IMR-90 (cell line): ENCODE results near the gene ACER1. TPM values are rescaled to one million over a fixed set of nuclear protein-coding genes. Genes with fewer than 3 reads are reported as not detected.

Experiments used
- ATAC-seq: fragments of 200-7000 bp; cut with Tn5 transposase; 2 replicates; pipeline ENCODE4 v1.9.1; 2020; ENCODE audit warnings: low read depth, mild to moderate bottlenecking, moderate library complexity
- BruUV-seq: library from RNA; stranded (reverse); fragments of 400-500 nt; replicated peaks from 2 replicates; lab custom pipeline; 2021; lab: Mats Ljungman, UMichigan
- CTCF ChIA-PET: fragments of 300-600 bp; formaldehyde crosslinking; extraction: SDS; loops from one replicate; lab custom pipeline; 2021; ENCODE audit warnings: antibody characterized with exemption; lab: Yijun Ruan, JAX
- POLR2A ChIA-PET: fragments of 300-600 bp; sonication (Branson Sonifier 250); formaldehyde crosslinking; loops from one replicate; lab custom pipeline; 2022; ENCODE audit warnings: antibody characterized with exemption; ENCODE audit not compliant: unreplicated experiment; lab: Charles Lee
- DNase-seq: peaks from one replicate; pipeline ENCODE4 v3.0.0; 2013
- H2AFZ ChIP-seq: replicated peaks from 2 replicates; pipeline ENCODE3; 2013; ENCODE audit warnings: low read length, mild to moderate bottlenecking; ENCODE audit not compliant: poor library complexity
- H2AK5ac ChIP-seq: 2 replicates; pipeline ENCODE4 v1.6.1; 2013; ENCODE audit warnings: low read depth, low read length, inconsistent platforms
- H2AK9ac ChIP-seq: replicated peaks from 2 replicates; pipeline ENCODE3; 2013; ENCODE audit warnings: mild to moderate bottlenecking, low read depth, low read length, moderate library complexity; ENCODE audit not compliant: poor library complexity
- H2BK120ac ChIP-seq: 2 replicates; pipeline ENCODE4 v1.6.1; 2013; ENCODE audit warnings: low read depth, low read length, inconsistent platforms
- H2BK15ac ChIP-seq: 3 replicates; pipeline ENCODE4 v1.6.1; 2013; ENCODE audit warnings: low read depth, low read length, inconsistent platforms
- H2BK20ac ChIP-seq: 2 replicates; pipeline ENCODE4 v1.6.1; 2013; ENCODE audit warnings: low read depth, mild to moderate bottlenecking, inconsistent platforms, low read length, moderate library complexity
- H2BK5ac ChIP-seq: 2 replicates; pipeline ENCODE4 v1.6.1; 2013; ENCODE audit warnings: mild to moderate bottlenecking, low read depth, low read length, inconsistent platforms; ENCODE audit not compliant: poor library complexity, severe bottlenecking
- H3K14ac ChIP-seq: replicated peaks from 2 replicates; pipeline ENCODE4 v1.6.1; 2013; ENCODE audit warnings: low read depth, low read length, inconsistent platforms
- H3K18ac ChIP-seq: 2 replicates; pipeline ENCODE4 v1.6.1; 2013; ENCODE audit warnings: low read depth, low read length, control low read depth
- H3K23ac ChIP-seq: 2 replicates; pipeline ENCODE4 v1.6.1; 2013; ENCODE audit warnings: low read depth, low read length, inconsistent platforms
- H3K27ac ChIP-seq: 2 replicates; pipeline ENCODE4 v1.5.1; 2013; ENCODE audit warnings: mild to moderate bottlenecking, control low read depth, low read length; ENCODE audit not compliant: insufficient read depth
- H3K27me3 ChIP-seq: 2 replicates; pipeline ENCODE4 v1.6.1; 2013; ENCODE audit warnings: low read length; ENCODE audit not compliant: control insufficient read depth, insufficient read depth
- H3K36me3 ChIP-seq: 2 replicates; pipeline ENCODE4 v1.6.1; 2013; ENCODE audit warnings: low read length, mixed read lengths; ENCODE audit not compliant: control insufficient read depth, insufficient read depth
- H3K4ac ChIP-seq: 2 replicates; pipeline ENCODE4 v1.6.1; 2013; ENCODE audit warnings: low read depth, low read length, inconsistent platforms
- H3K4me1 ChIP-seq: 2 replicates; pipeline ENCODE4 v1.6.1; 2013; ENCODE audit warnings: low read length, mixed read lengths; ENCODE audit not compliant: control insufficient read depth, insufficient read depth
- H3K4me2 ChIP-seq: 2 replicates; pipeline ENCODE4 v1.6.1; 2013; ENCODE audit warnings: low read depth, mild to moderate bottlenecking, control low read depth, low read length, moderate library complexity
- H3K4me3 ChIP-seq: 2 replicates; pipeline ENCODE4 v1.5.1; 2013; ENCODE audit warnings: low read depth, mild to moderate bottlenecking, control low read depth, low read length, moderate library complexity; ENCODE audit not compliant: insufficient read depth
- H3K56ac ChIP-seq: 2 replicates; pipeline ENCODE4 v1.6.1; 2013; ENCODE audit warnings: low read length, inconsistent platforms; ENCODE audit not compliant: insufficient read depth; ENCODE audit errors: extremely low read depth
- H3K79me1 ChIP-seq, 2 experiments: 2 replicates each; pipeline ENCODE4 v1.6.1; 2013; ENCODE audit warnings: low read length in 2 of 2, inconsistent platforms in 1 of 2, low read depth in 1 of 2
- H3K9ac ChIP-seq: 2 replicates; pipeline ENCODE4 v1.6.1; 2013; ENCODE audit warnings: low read depth, low read length, control low read depth
- H3K9me1 ChIP-seq: 2 replicates; pipeline ENCODE4 v1.6.1; 2013; ENCODE audit warnings: low read length, inconsistent platforms; ENCODE audit not compliant: insufficient read depth
- H3K9me3 ChIP-seq: 2 replicates; pipeline ENCODE4 v1.6.1; 2013; ENCODE audit warnings: low read length; ENCODE audit not compliant: control insufficient read depth, insufficient read depth
- H4K20me1 ChIP-seq: 2 replicates; pipeline ENCODE4 v1.6.1; 2013; ENCODE audit warnings: low read length, inconsistent platforms; ENCODE audit not compliant: insufficient read depth
- H4K5ac ChIP-seq: 2 replicates; pipeline ENCODE4 v1.6.1; 2013; ENCODE audit warnings: mild to moderate bottlenecking, low read depth, low read length, control low read depth
- H4K8ac ChIP-seq, 2 experiments: 2 replicates each; pipeline ENCODE4 v1.6.1; 2013; ENCODE audit warnings: low read depth in 2 of 2, low read length in 2 of 2, control low read depth in 1 of 2, inconsistent platforms in 1 of 2
- H4K91ac ChIP-seq: 2 replicates; pipeline ENCODE4 v1.6.1; 2013; ENCODE audit warnings: low read depth, low read length, inconsistent platforms; ENCODE audit not compliant: insufficient read depth
- CTCF ChIP-seq: conservative IDR thresholded peaks from 2 replicates; pipeline ENCODE4 v1.5.1; 2012; ENCODE audit warnings: mild to moderate bottlenecking, low read depth, low read length, improper control_type of control experiment
- NFE2L2 ChIP-seq: fragments of 150-350 bp; IDR thresholded peaks from 2 replicates; pipeline ENCODE4 v1.6.1; 2016; ENCODE audit warnings: low read depth, mild to moderate bottlenecking, low read length
- POLR2A ChIP-seq: IDR thresholded peaks from 2 replicates; pipeline ENCODE4 v1.6.1; 2012; ENCODE audit warnings: mild to moderate bottlenecking, low read depth, low read length
- RAD21 ChIP-seq: IDR thresholded peaks from 2 replicates; pipeline ENCODE4 v1.6.1; 2012; ENCODE audit warnings: low read length, improper control_type of control experiment
- SMC3 ChIP-seq: fragments of 150-350 bp; IDR thresholded peaks from 2 replicates; pipeline ENCODE4 v1.6.1; 2016; ENCODE audit warnings: low read depth, mild to moderate bottlenecking, antibody characterized with exemption, low read length, moderate library complexity
- WGBS, 2 experiments: methylation state at CpG; one replicate each; pipeline versions ENCODE4 v1.1.5 to v1.1.7; 2013; ENCODE audit warnings: missing lambda C conversion rate in 2 of 2; ENCODE audit not compliant: insufficient read length in 1 of 2; ENCODE audit errors: extremely low coverage in 2 of 2; 5-methylcytosine and 5-hydroxymethylcytosine counted together
- dilution Hi-C: fragments of 300-500 bp; cut with HindIII; formaldehyde crosslinking; loops from one replicate; pipeline ENCODE4 v1.14.3; 2018; ENCODE audit warnings: low sequenced_read_pairs; ENCODE audit not compliant: unreplicated experiment
- in situ Hi-C: fragments of 300-500 bp; cut with MboI; formaldehyde crosslinking; loops from 3 replicates; pipeline ENCODE4 v1.14.3; 2019; ENCODE audit warnings: low sequenced_read_pairs, inconsistent platforms, mixed read lengths
- intact Hi-C: fragments of 100-400 bp; cut with micrococcal nuclease; formaldehyde crosslinking; loops from 2 replicates; pipeline ENCODE4 v1.10.0; 2022
- polyA plus RNA-seq, 3 experiments: library from polyadenylated mRNA; depleted of rRNA; stranded (reverse); fragments of >200 nt; gene quantifications; 2 replicates each; pipeline ENCODE4 v1.2.3, GENCODE V29; 2012; ENCODE audit warnings: low replicate concordance in 1 of 3
- total RNA-seq: library from RNA; depleted of rRNA; stranded (reverse); fragments of >200 nt; gene quantifications from 2 replicates; pipeline ENCODE4 v1.2.3, GENCODE V29; 2012

Gene ACER1
- total and polyA plus RNA-seq, 2 of the 4 experiments (the other 2 are of a cell fraction) = not detected

DNA sequence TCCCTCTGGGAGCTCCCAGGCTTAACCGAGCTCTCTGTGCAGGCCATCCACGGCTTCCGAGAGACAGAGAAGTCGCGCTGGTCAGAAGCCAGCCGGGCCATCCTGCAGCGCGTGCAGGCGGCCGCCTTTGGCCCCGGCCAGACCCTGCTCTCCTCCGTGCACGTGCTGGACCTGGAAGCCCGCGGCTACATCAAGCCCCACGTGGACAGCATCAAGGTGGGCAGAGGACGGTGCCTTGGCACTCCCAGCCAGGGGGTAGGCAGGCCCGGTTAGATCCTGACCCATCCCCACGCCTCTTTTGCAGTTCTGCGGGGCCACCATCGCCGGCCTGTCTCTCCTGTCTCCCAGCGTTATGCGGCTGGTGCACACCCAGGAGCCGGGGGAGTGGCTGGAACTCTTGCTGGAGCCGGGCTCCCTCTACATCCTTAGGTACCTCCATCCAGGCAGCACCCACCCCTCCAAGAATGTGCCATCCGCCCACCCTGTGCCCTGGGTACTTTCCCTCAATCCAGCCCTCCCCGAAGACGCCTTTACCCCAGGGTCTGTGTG lies 40.8 kb upstream of the ACER1 start:
- POLR2A ChIA-PET = no interaction called here

More for the DNA sequence above, 40.8 kb upstream of the ACER1 start:
- Histone ChIP-seq H2AK9ac (peak overlapping the region; percentile 100), H2AFZ (peak overlapping the region; percentile 97), H3K4ac (peak overlapping the region; percentile 88), H3K9me1 (peaks cover 13% of the 10 kb centered on the region), H2BK120ac (no peak overlapping the region), H3K27me3 (no peaks in the 10 kb centered on the region), H4K20me1 (no peaks in the 10 kb centered on the region), H3K4me3 (no peak overlapping the region), H3K56ac (no peak overlapping the region), H4K5ac (peak overlapping the region; percentile 52), H4K8ac (peak overlapping the region; percentile 89 to 94; a peak in 2 of 4 replicates), H3K14ac (peak overlapping the region; percentile 95), H3K23ac (no peak overlapping the region), H2AK5ac (peak overlapping the region; percentile 98), H3K36me3 (peaks cover 6% of the 10 kb centered on the region; the same call in 1 of the 2 replicates), H3K4me1 (peaks cover 11% of the 10 kb centered on the region), H2BK15ac (no peak overlapping the region), H3K79me1 (peaks cover 7 to 14% of the 10 kb centered on the region in 2 experiments; a peak in 3 of 4 replicates), H2BK20ac (0 out of 2 replicates have a peak overlapping the region, but pooled peaks have one; percentile 10), H4K91ac (peak overlapping the region; percentile 57), H3K9ac (peak overlapping the region; percentile 49; the same call in 1 of the 2 replicates), H2BK5ac (peak overlapping the region; percentile 65), H3K9me3 (no peaks in the 10 kb centered on the region), H3K18ac (no peak overlapping the region), H3K4me2 (peak overlapping the region; percentile 88; the same call in 1 of the 2 replicates), H3K27ac (no peak overlapping the region)
- intact Hi-C loops = no loop called here
- dilution Hi-C loops = no loop called here
- in situ Hi-C loops = no loop called here
- ATAC-seq (no peak), DNase-seq (no peak)
- no TSS peak for BruUV-seq
- 66% methylated on average over 15 of the region's 29 CpGs; no CpG with 5 or more reads in 1 of the 2 experiments for WGBS, 2 experiments
- CTCF ChIA-PET = no interaction called here
- no peak for TF ChIP-seq POLR2A
- TF ChIP-seq CTCF = no peak
- TF ChIP-seq RAD21 = no peak
- no peak for TF ChIP-seq SMC3
- TF ChIP-seq NFE2L2 = no peak
